ENCODE results near the gene ELFN2.

DNA sequence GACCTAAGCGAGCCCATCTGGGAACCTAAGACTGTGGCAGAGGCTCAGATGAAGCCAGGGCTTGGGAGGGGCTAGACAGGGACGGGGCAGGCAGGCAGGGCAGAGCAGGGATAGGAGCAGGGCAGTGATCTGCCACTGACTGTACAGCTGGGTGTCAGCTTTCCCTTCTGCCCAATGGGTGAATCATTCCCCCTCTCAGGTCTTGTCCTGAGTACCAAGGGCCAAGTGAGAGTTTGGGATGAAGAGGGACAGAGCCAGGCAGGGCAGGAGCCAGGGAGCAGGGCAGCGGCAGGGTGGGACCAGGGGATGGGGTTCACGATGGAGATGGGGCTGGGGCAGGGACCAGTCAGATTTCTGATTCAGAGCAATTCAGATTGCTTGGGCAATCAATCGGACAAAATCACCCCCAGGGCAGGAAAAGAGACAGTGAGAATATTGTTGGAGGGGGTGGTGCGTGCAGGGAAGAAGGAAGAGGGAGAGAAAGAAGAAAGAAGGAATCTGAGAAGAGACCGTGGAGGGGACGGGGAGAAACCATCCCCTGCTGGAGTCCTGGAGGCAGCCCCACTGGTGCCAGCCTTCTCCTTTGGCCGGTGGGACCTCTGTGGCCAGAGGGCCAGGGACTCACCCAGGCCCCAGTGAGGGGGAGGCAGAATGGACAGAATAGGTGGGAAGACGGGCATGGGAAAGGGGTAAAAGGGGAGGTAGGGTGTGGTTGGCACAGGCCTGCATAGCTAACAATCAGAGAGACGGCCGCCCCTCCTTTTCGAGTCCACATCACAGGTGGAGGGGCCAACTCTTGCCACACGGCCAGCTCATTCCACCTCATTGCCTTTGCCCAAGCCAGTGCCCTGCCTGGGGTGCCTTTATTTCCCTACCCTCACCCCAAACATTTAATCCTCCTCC, 97.8 kb downstream of the ELFN2 start:
- TF ChIP-seq CTCF (IDR thresholded peaks at IDR 0.05) (no peak), ZFX (IDR thresholded peaks at IDR 0.05; ENCODE audit: borderline replicate concordance) (no peak)
